Karpas-422 (cell line): ENCODE results near the gene CFAP119. TPM values are rescaled to one million over a fixed set of nuclear protein-coding genes. Genes with fewer than 3 reads are reported as not detected.
A peak's percentile ranks its signal among the peaks of the same experiment; 100 is the strongest.

Source experiments
- DNase-seq: peaks from one replicate; pipeline ENCODE4 v3.0.0-alpha.2; 2015
- H2AFZ ChIP-seq: fragments of 200-600 bp; sonication (generic); 2 replicates; pipeline ENCODE4 v1.6.1; 2014; ENCODE audit warnings: antibody characterized with exemption, low read length, mixed read lengths
- H3K27ac ChIP-seq: fragments of 200-600 bp; sonication (generic); 2 replicates; pipeline ENCODE4 v1.5.1; 2014; ENCODE audit warnings: mild to moderate bottlenecking, low read length, moderate library complexity
- H3K27me3 ChIP-seq: fragments of 200-600 bp; sonication (generic); 2 replicates; pipeline ENCODE4 v1.6.1; 2014; ENCODE audit warnings: low read length, mixed read lengths
- H3K36me3 ChIP-seq: fragments of 200-600 bp; sonication (generic); 2 replicates; pipeline ENCODE4 v1.6.1; 2014; ENCODE audit warnings: low read length, mixed read lengths; ENCODE audit not compliant: insufficient read depth
- H3K4me1 ChIP-seq: fragments of 200-600 bp; sonication (generic); 2 replicates; pipeline ENCODE4 v1.6.1; 2014; ENCODE audit warnings: mild to moderate bottlenecking, low read length, mixed read lengths
- H3K4me2 ChIP-seq: fragments of 200-600 bp; sonication (generic); 2 replicates; pipeline ENCODE4 v1.6.1; 2014; ENCODE audit warnings: low read length, low read depth, mild to moderate bottlenecking; ENCODE audit not compliant: poor library complexity, severe bottlenecking
- H3K4me3 ChIP-seq: fragments of 200-600 bp; sonication (generic); 2 replicates; pipeline ENCODE4 v1.5.1; 2014; ENCODE audit warnings: mild to moderate bottlenecking, antibody characterized with exemption, low read length, mixed read lengths
- H3K79me2 ChIP-seq: fragments of 200-600 bp; sonication (generic); 2 replicates; pipeline ENCODE4 v1.6.1; 2014; ENCODE audit warnings: mild to moderate bottlenecking, low read length, mixed read lengths
- H3K9ac ChIP-seq: fragments of 200-600 bp; sonication (generic); 2 replicates; pipeline ENCODE4 v1.6.0; 2014; ENCODE audit warnings: low read length
- H3K9me2 ChIP-seq: fragments of 200-600 bp; sonication (generic), shearing (Covaris generic); replicated peaks from 2 replicates; pipeline ENCODE4 v1.6.0; 2014; ENCODE audit warnings: mild to moderate bottlenecking, low read length, moderate library complexity; ENCODE audit not compliant: insufficient read depth
- H3K9me3 ChIP-seq: fragments of 300-700, 200-600 bp; sonication (generic); 2 replicates; pipeline ENCODE4 v1.6.1; 2014; ENCODE audit warnings: low read length, mixed read lengths
- H4K20me1 ChIP-seq: fragments of 200-600 bp; sonication (generic); 2 replicates; pipeline ENCODE4 v1.6.1; 2014; ENCODE audit warnings: mild to moderate bottlenecking, antibody characterized with exemption, low read length, low read depth; ENCODE audit not compliant: insufficient read depth
- total RNA-seq: library from RNA; depleted of rRNA; stranded (reverse); fragments of >200 nt; shearing (Covaris generic); gene quantifications from 2 replicates; pipeline ENCODE4 v1.2.3, GENCODE V29; 2014; ENCODE audit warnings: low replicate concordance

The CFAP119 gene
- total RNA-seq, 1 experiment from 2014 or later: 8.9 TPM

GRCh38 chr16:30761427-30761927 lies 385 bp downstream of the CFAP119 start:
- H3K27me3 ChIP-seq: no peaks in the 10 kb centered on the region
- H3K9me3 ChIP-seq: no peaks in the 10 kb centered on the region
- H3K9me2 ChIP-seq: no peaks in the 10 kb centered on the region
- H3K4me3 ChIP-seq: peak overlapping the region; percentile 93
- no peaks in the 10 kb centered on the region for H4K20me1 ChIP-seq
- H3K9ac ChIP-seq: peak overlapping the region; percentile 84
- H3K36me3 ChIP-seq: peaks cover 17% of the 10 kb centered on the region; the same call in 1 of the 2 replicates
- H2AFZ ChIP-seq: peak overlapping the region; percentile 93; the same call in 1 of the 2 replicates
- H3K27ac ChIP-seq: peak overlapping the region; percentile 59; the same call in 1 of the 2 replicates
- H3K4me2 ChIP-seq: peak overlapping the region; percentile 89
- H3K79me2 ChIP-seq: peaks cover 24% of the 10 kb centered on the region
- DNase-seq: peak; percentile 87
- peaks cover 34% of the 10 kb centered on the region for H3K4me1 ChIP-seq

DNA sequence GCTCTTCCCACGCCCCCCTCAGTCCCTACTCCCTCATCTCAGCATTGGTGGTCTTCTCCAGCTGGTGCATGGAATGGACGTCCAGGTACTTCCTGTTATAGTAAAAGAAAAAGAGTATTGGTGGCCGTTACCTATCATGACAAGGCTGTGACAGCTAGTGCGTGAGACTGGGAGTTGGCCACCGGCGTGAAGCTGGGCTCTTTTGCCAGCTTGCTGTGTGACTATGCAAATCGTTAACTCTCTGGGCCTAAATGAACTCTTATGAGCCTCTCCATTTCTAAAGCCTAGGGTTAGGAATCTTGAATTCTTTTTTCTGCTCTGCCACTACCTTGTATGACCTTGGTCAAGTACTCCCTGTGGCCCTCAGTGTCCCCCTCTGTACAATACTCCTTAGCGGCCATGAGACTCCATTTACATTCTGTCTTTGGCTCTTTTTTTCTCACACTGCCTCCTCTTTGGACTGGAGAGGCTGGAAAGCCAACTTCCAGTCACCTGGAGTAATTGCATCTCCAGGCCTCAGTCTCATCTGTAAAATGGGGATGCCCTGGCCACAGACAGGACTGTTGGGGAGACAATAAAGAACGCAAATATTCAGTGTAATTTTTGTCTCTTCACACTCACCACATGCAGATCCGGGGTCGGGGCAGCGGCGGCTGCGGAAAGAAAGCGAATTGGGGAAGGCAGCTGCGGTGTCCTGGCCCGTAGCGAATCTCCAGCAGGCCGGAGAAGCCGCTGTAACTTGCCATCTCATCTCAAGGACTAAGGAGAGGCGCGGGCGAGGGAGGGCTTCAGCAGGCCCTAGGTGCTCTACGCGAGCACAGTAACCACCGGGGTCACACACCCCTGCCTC lies 1.1 kb downstream of the CFAP119 start:
- peak overlapping the region; percentile 93 for H3K4me3 ChIP-seq
- no peaks in the 10 kb centered on the region for H4K20me1 ChIP-seq
- peak overlapping the region; percentile 89 for H3K4me2 ChIP-seq
- H3K36me3 ChIP-seq: peaks cover 17% of the 10 kb centered on the region; the same call in 1 of the 2 replicates
- H2AFZ ChIP-seq: peak overlapping the region; percentile 93; the same call in 1 of the 2 replicates
- H3K9ac ChIP-seq: peak overlapping the region; percentile 84
- peaks cover 24% of the 10 kb centered on the region for H3K79me2 ChIP-seq
- peak; percentile 61 for DNase-seq
- peaks cover 34% of the 10 kb centered on the region for H3K4me1 ChIP-seq
- H3K27ac ChIP-seq: peak overlapping the region; percentile 59
- H3K9me3 ChIP-seq: no peaks in the 10 kb centered on the region
- H3K9me2 ChIP-seq: no peaks in the 10 kb centered on the region
- no peaks in the 10 kb centered on the region for H3K27me3 ChIP-seq

DNA sequence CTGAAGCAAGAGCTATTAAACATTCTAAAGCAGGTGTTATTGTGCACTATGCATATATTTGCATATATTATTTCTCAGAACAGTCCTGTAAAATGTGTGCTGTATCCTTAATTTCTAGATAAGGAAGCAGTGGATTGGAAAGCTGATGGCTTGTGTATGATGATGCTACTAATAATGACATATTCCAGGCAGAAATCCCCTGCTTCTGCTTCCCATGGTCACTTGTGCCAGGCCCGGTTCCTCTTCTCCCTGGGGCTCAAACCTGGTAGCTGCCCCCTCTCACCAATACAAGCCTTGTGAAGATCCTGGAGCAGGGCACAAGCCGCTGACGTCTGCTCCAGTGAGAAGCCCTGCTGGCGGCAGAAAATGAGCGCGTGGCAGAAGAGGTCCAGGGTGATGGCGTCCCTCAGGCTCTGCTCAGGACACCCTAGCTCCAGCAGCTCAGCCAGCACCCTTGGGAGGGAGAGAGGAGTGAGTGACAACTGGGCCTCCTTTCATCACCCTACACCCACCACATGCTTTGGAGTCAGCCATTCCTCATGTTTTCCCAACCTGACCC lies 1.8 kb downstream of the CFAP119 start:
- H3K79me2 ChIP-seq: peaks cover 24% of the 10 kb centered on the region
- H2AFZ ChIP-seq: no peak overlapping the region
- peak overlapping the region; percentile 89 for H3K4me2 ChIP-seq
- H3K4me3 ChIP-seq: peak overlapping the region; percentile 93; the same call in 1 of the 2 replicates
- H4K20me1 ChIP-seq: no peaks in the 10 kb centered on the region
- peak overlapping the region; percentile 84; the same call in 1 of the 2 replicates for H3K9ac ChIP-seq
- DNase-seq: no peak
- 0 out of 2 replicates have a peak overlapping the region, but pooled peaks have one; percentile 59 for H3K27ac ChIP-seq
- H3K36me3 ChIP-seq: peaks cover 12% of the 10 kb centered on the region; the same call in 1 of the 2 replicates
- no peaks in the 10 kb centered on the region for H3K9me3 ChIP-seq
- no peaks in the 10 kb centered on the region for H3K27me3 ChIP-seq
- no peaks in the 10 kb centered on the region for H3K9me2 ChIP-seq
- peaks cover 34% of the 10 kb centered on the region for H3K4me1 ChIP-seq

- DNase-seq: no peak
- Histone ChIP-seq H3K27me3 (no peaks in the 10 kb centered on the region), H3K4me3 (no peak overlapping the region), H3K9me2 (no peaks in the 10 kb centered on the region), H3K4me1 (peaks cover 34% of the 10 kb centered on the region), H3K27ac (no peak overlapping the region), H3K79me2 (peaks cover 18% of the 10 kb centered on the region), H3K9ac (no peak overlapping the region), H3K9me3 (no peaks in the 10 kb centered on the region), H2AFZ (no peak overlapping the region), H3K4me2 (no peak overlapping the region), H3K36me3 (peaks cover 9% of the 10 kb centered on the region; the same call in 1 of the 2 replicates), H4K20me1 (no peaks in the 10 kb centered on the region)
Observed at GRCh38 chr16:30758988-30759491, 2.8 kb downstream of the CFAP119 start.

DNA sequence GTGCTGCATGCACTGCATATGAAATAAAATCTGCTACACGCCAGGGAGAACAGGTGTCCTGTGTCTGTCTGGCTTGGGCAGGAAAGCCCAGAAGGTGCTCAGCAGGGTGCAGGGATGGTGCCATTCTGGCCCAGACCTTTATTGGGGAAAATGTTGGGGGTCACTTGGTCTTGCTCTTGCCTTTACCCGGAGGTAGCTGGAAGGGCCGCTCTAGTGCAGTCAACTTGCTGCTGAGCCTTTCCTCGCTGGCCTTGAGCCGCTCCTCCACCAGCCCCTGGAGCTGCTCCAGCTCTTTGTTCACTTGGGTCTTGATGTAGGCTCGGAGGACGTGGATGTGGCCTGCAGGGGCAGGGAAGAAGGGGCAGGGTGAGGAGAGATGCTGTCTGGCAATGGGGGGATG lies 4.5 kb downstream of the CFAP119 start:
- peaks cover 10% of the 10 kb centered on the region; the same call in 1 of the 2 replicates for H3K36me3 ChIP-seq
- no peaks in the 10 kb centered on the region for H3K27me3 ChIP-seq
- H2AFZ ChIP-seq: no peak overlapping the region
- no peak overlapping the region for H3K27ac ChIP-seq
- H3K79me2 ChIP-seq: peaks cover under 1% of the 10 kb centered on the region
- H3K4me2 ChIP-seq: no peak overlapping the region
- no peak overlapping the region for H3K4me3 ChIP-seq
- H3K4me1 ChIP-seq: peaks cover 22% of the 10 kb centered on the region
- H4K20me1 ChIP-seq: no peaks in the 10 kb centered on the region
- no peaks in the 10 kb centered on the region for H3K9me2 ChIP-seq
- H3K9me3 ChIP-seq: no peaks in the 10 kb centered on the region
- no peak for DNase-seq
- no peak overlapping the region for H3K9ac ChIP-seq

GRCh38 chr16:30756781-30757100 lies 5.1 kb downstream of the CFAP119 start:
- H3K4me1 ChIP-seq: peaks cover 22% of the 10 kb centered on the region
- no peaks in the 10 kb centered on the region for H3K9me3 ChIP-seq
- no peak overlapping the region for H3K4me3 ChIP-seq
- H3K9ac ChIP-seq: no peak overlapping the region
- H3K9me2 ChIP-seq: no peaks in the 10 kb centered on the region
- H3K27me3 ChIP-seq: no peaks in the 10 kb centered on the region
- no peak for DNase-seq
- H2AFZ ChIP-seq: no peak overlapping the region
- peaks cover 10% of the 10 kb centered on the region; the same call in 1 of the 2 replicates for H3K36me3 ChIP-seq
- no peak overlapping the region for H3K27ac ChIP-seq
- no peak overlapping the region for H3K4me2 ChIP-seq
- no peaks in the 10 kb centered on the region for H4K20me1 ChIP-seq
- H3K79me2 ChIP-seq: no peaks in the 10 kb centered on the region

DNA sequence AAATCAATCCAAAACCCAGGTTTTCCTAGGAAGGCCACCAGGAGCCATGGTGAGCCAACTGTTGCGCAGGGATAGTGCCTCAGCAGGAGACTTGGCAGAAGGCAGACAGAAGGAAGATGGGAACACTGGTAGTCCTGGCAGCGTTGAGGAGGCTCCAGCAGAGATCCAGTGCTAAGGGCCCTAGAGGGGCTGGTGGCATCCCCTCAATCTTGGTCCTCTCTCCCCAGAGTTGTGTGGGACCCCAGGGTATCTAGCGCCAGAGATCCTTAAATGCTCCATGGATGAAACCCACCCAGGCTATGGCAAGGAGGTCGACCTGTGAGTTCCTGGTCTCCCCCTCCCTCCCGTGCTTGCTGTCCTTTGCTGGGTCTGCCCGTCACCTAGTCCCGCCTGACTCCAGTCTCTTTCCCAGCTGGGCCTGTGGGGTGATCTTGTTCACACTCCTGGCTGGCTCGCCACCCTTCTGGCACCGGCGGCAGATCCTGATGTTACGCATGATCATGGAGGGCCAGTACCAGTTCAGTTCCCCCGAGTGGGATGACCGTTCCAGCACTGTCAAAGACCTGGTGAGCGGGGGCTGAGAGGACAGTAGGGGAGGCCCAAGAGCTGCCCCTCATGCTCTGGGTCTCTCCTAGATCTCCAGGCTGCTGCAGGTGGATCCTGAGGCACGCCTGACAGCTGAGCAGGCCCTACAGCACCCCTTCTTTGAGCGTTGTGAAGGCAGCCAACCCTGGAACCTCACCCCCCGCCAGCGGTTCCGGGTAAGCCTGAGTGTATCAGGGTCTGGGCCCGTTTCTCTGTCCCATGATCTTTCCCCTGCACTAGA lies 5.7 kb downstream of the CFAP119 start:
- Histone ChIP-seq H3K9me2 (no peaks in the 10 kb centered on the region), H3K36me3 (peaks cover 14% of the 10 kb centered on the region; the same call in 1 of the 2 replicates), H3K27me3 (no peaks in the 10 kb centered on the region), H3K9ac (no peak overlapping the region), H4K20me1 (no peaks in the 10 kb centered on the region), H3K4me2 (no peak overlapping the region), H3K27ac (no peak overlapping the region), H3K79me2 (no peaks in the 10 kb centered on the region), H3K4me1 (peaks cover 21% of the 10 kb centered on the region), H2AFZ (no peak overlapping the region), H3K4me3 (no peak overlapping the region), H3K9me3 (no peaks in the 10 kb centered on the region)
- DNase-seq: no peak
